Measurements from ENCODE around the gene NOXO1.

NOXO1 gene

GRCh38 chr16:2009791-2010510 is 28.7 kb upstream of the NOXO1 start, which contains the start of gene ZNF598:
TSS of gene ZNF598 (minus strand) at chr16:2009821.
- no peak for TF ChIP-seq ZNF274 (IDR thresholded peaks at IDR 0.05; ENCODE audit: low read depth, low read length)
- Histone ChIP-seq H3K9me3 (ENCODE audit: insufficient read depth, low read length) (no peaks in the 10 kb centered on the region), H3K36me3 (ENCODE audit: insufficient read depth, insufficient read length, low read length) (peaks cover 38% of the 10 kb centered on the region), H3K27me3 (ENCODE audit: insufficient read depth, insufficient read length) (no peaks in the 10 kb centered on the region), H3K4me1 (ENCODE audit: insufficient read depth, insufficient read length) (peaks cover 20% of the 10 kb centered on the region), H3K4me3 (ENCODE audit: insufficient read length, low read depth) (peak within 1 kb of the TSS; percentile 85), H3K9ac (ENCODE audit: insufficient read length, low read depth) (peak within 1 kb of the TSS; percentile 92)
- DNase-seq (ENCODE audit: low read depth, low spot score), result peak; percentile 77

- no peak for TF ChIP-seq ZNF274 (IDR thresholded peaks at IDR 0.05; ENCODE audit: low read depth, low read length)
- no peak for TF ChIP-seq SUZ12 (IDR thresholded peaks at IDR 0.05; ENCODE audit: extremely low read depth, insufficient read depth, insufficient read length)
- TF ChIP-seq YY1 (IDR thresholded peaks at IDR 0.05; ENCODE audit: insufficient read depth, insufficient read length), result no peak
- Histone ChIP-seq H3K27me3 (ENCODE audit: insufficient read depth, insufficient read length) (no peaks in the 10 kb centered on the region), H3K4me1 (ENCODE audit: insufficient read depth, insufficient read length) (peaks cover 27% of the 10 kb centered on the region), H3K9ac (ENCODE audit: insufficient read length, low read depth) (peak overlapping the region; percentile 92), H3K4me3 (ENCODE audit: insufficient read length, low read depth) (peak overlapping the region; percentile 76), H3K9me3 (ENCODE audit: insufficient read depth, low read length) (no peaks in the 10 kb centered on the region), H3K36me3 (ENCODE audit: insufficient read depth, insufficient read length, low read length) (peaks cover 45% of the 10 kb centered on the region)
- no peak for DNase-seq (ENCODE audit: low read depth, low spot score)
These were observed 28.0 kb upstream of the NOXO1 start for GRCh38 chr16:2009164-2009711.

- TF ChIP-seq ZNF274 (IDR thresholded peaks at IDR 0.05; ENCODE audit: low read depth, low read length) (no peak), SUZ12 (IDR thresholded peaks at IDR 0.05; ENCODE audit: extremely low read depth, insufficient read depth, insufficient read length) (no peak), YY1 (IDR thresholded peaks at IDR 0.05; ENCODE audit: insufficient read depth, insufficient read length) (no peak)
- peaks cover 45% of the 10 kb centered on the region for H3K36me3 ChIP-seq (ENCODE audit: insufficient read depth, insufficient read length, low read length)
- peaks cover 28% of the 10 kb centered on the region for H3K4me1 ChIP-seq (ENCODE audit: insufficient read depth, insufficient read length)
- peak overlapping the region; percentile 92 for H3K9ac ChIP-seq (ENCODE audit: insufficient read length, low read depth)
- H3K9me3 ChIP-seq (ENCODE audit: insufficient read depth, low read length), result no peaks in the 10 kb centered on the region
- H3K4me3 ChIP-seq (ENCODE audit: insufficient read length, low read depth), result peak overlapping the region; percentile 76
- no peaks in the 10 kb centered on the region for H3K27me3 ChIP-seq (ENCODE audit: insufficient read depth, insufficient read length)
- no peak for DNase-seq (ENCODE audit: low read depth, low spot score)
These were observed 27.4 kb upstream of the NOXO1 start for GRCh38 chr16:2008631-2009163.

GRCh38 chr16:2008009-2008526 is 26.8 kb upstream of the NOXO1 start:
- H3K9ac ChIP-seq (ENCODE audit: insufficient read length, low read depth), result peak overlapping the region; percentile 92
- H3K4me3 ChIP-seq (ENCODE audit: insufficient read length, low read depth), result no peak overlapping the region

GRCh38 chr16:2007081-2007836 is 26.0 kb upstream of the NOXO1 start:
- Histone ChIP-seq H3K27me3 (ENCODE audit: insufficient read depth, insufficient read length) (no peaks in the 10 kb centered on the region), H3K4me3 (ENCODE audit: insufficient read length, low read depth) (peak overlapping the region; percentile 1), H3K9ac (ENCODE audit: insufficient read length, low read depth) (peak overlapping the region; percentile 92), H3K4me1 (ENCODE audit: insufficient read depth, insufficient read length) (peaks cover 38% of the 10 kb centered on the region), H3K36me3 (ENCODE audit: insufficient read depth, insufficient read length, low read length) (peaks cover 59% of the 10 kb centered on the region), H3K9me3 (ENCODE audit: insufficient read depth, low read length) (no peaks in the 10 kb centered on the region)
- no peak for DNase-seq (ENCODE audit: low read depth, low spot score)
- no peak for TF ChIP-seq SUZ12 (IDR thresholded peaks at IDR 0.05; ENCODE audit: extremely low read depth, insufficient read depth, insufficient read length)
- no peak for TF ChIP-seq ZNF274 (IDR thresholded peaks at IDR 0.05; ENCODE audit: low read depth, low read length)
- TF ChIP-seq YY1 (IDR thresholded peaks at IDR 0.05; ENCODE audit: insufficient read depth, insufficient read length), result no peak

More at GRCh38 chr16:2008009-2008526, 26.8 kb upstream of the NOXO1 start:
- Histone ChIP-seq H3K9me3 (ENCODE audit: insufficient read depth, low read length) (no peaks in the 10 kb centered on the region), H3K36me3 (ENCODE audit: insufficient read depth, insufficient read length, low read length) (peaks cover 51% of the 10 kb centered on the region), H3K27me3 (ENCODE audit: insufficient read depth, insufficient read length) (no peaks in the 10 kb centered on the region), H3K4me1 (ENCODE audit: insufficient read depth, insufficient read length) (peaks cover 34% of the 10 kb centered on the region)
- no peak for DNase-seq (ENCODE audit: low read depth, low spot score)
- no peak for TF ChIP-seq SUZ12 (IDR thresholded peaks at IDR 0.05; ENCODE audit: extremely low read depth, insufficient read depth, insufficient read length)
- no peak for TF ChIP-seq ZNF274 (IDR thresholded peaks at IDR 0.05; ENCODE audit: low read depth, low read length)
- TF ChIP-seq YY1 (IDR thresholded peaks at IDR 0.05; ENCODE audit: insufficient read depth, insufficient read length), result no peak

- no peaks in the 10 kb centered on the region for H3K27me3 ChIP-seq (ENCODE audit: insufficient read depth, insufficient read length)
- H3K4me1 ChIP-seq (ENCODE audit: insufficient read depth, insufficient read length), result peaks cover 38% of the 10 kb centered on the region
- H3K9ac ChIP-seq (ENCODE audit: insufficient read length, low read depth), result peak overlapping the region; percentile 17
- no peak overlapping the region for H3K4me3 ChIP-seq (ENCODE audit: insufficient read length, low read depth)
- TF ChIP-seq SUZ12 (IDR thresholded peaks at IDR 0.05; ENCODE audit: extremely low read depth, insufficient read depth, insufficient read length), result no peak
- TF ChIP-seq YY1 (IDR thresholded peaks at IDR 0.05; ENCODE audit: insufficient read depth, insufficient read length), result no peak
- no peak for TF ChIP-seq ZNF274 (IDR thresholded peaks at IDR 0.05; ENCODE audit: low read depth, low read length)
- no peak for DNase-seq (ENCODE audit: low read depth, low spot score)
- peaks cover 69% of the 10 kb centered on the region for H3K36me3 ChIP-seq (ENCODE audit: insufficient read depth, insufficient read length, low read length)
- H3K9me3 ChIP-seq (ENCODE audit: insufficient read depth, low read length), result no peaks in the 10 kb centered on the region
These were observed 25.0 kb upstream of the NOXO1 start for GRCh38 chr16:2006317-2006716.

Measured in NT2/D1 (cell line).